H1 (cell line): ENCODE data around the gene RTL9. TPM values are rescaled to one million over a fixed set of nuclear protein-coding genes. Genes with fewer than 3 reads are reported as not detected.

Source experiments
- CHD7 ChIP-seq: fragments of 300-600 bp; sonication (generic); IDR thresholded peaks from 2 replicates; pipeline ENCODE4 v1.7.1; 2012; ENCODE audit warnings: low read length, moderate library complexity, mild to moderate bottlenecking, inconsistent platforms; ENCODE audit not compliant: insufficient replicate concordance
- NANOG ChIP-seq: IDR thresholded peaks from 2 replicates; pipeline ENCODE4 v1.6.1; 2011; ENCODE audit warnings: low read length, low read depth, mild to moderate bottlenecking, inconsistent platforms; ENCODE audit not compliant: insufficient read depth, poor library complexity, severe bottlenecking
- POLR2A ChIP-seq, 2 experiments: IDR thresholded peaks; 1 replicate in 1 of 2; 2 replicates in 1 of 2; pipeline ENCODE4 v1.6.1; 2011; ENCODE audit warnings: low read depth in 2 of 2, low read length in 2 of 2, mild to moderate bottlenecking in 2 of 2; ENCODE audit errors: control extremely low read depth in 1 of 2
- POLR2AphosphoS5 ChIP-seq: IDR thresholded peaks from 2 replicates; pipeline ENCODE4 v1.6.1; 2011; ENCODE audit warnings: low read depth, low read length
- POU5F1 ChIP-seq: IDR thresholded peaks from 2 replicates; pipeline ENCODE4 v1.6.1; 2011; ENCODE audit warnings: low read depth, mild to moderate bottlenecking, low read length, moderate library complexity
- RXRA ChIP-seq: IDR thresholded peaks from 2 replicates; pipeline ENCODE4 v1.6.1; 2011; ENCODE audit warnings: low read depth, mild to moderate bottlenecking, low read length, moderate library complexity; ENCODE audit not compliant: insufficient read depth
- TAF7 ChIP-seq: optimal IDR thresholded peaks from 2 replicates; pipeline ENCODE3; 2011; ENCODE audit warnings: low read depth, mild to moderate bottlenecking, inconsistent platforms, low read length, moderate library complexity, borderline replicate concordance
- polyA plus RNA-seq, 7 experiments: library from polyadenylated mRNA; depleted of rRNA in 3 of 7; stranded (reverse) in 5 of 7; unstranded in 2 of 7; fragments of >200 nt in 5 of 7; fragments of 200-250 nt in 2 of 7; gene quantifications; 1 replicate in 5 of 7; 2 replicates in 1 of 7; 4 replicates in 1 of 7; pipeline versions ENCODE4 v1.2.1 to v1.2.3, GENCODE V29; 2011 to 2013; ENCODE audit warnings: missing spikeins in 2 of 7, mixed read lengths in 2 of 7
- total RNA-seq: library from RNA; stranded (reverse); fragmentation: NEBNext Ultra II Directional; extraction: Animal tissue kit (Norgen Biotek cat#: 25700); gene quantifications from 2 replicates; pipeline ENCODE4 v1.2.1, GENCODE V29; 2021

Gene RTL9
- total and polyA plus RNA-seq, 2 of the 8 experiments (the other 6 are each of a cell fraction or from before 2014, with no cell fraction given): 0.09 to 0.20 TPM

- TF ChIP-seq CHD7 (no peak), NANOG (no peak), POLR2A (IDR thresholded peaks at IDR 0.05; ENCODE audit: control extremely low read depth in 1 of 2, low read depth in 2 of 2, low read length in 2 of 2) (no peak), RXRA (no peak), POU5F1 (no peak), TAF7 (no peak), POLR2AphosphoS5 (no peak)
- TF ChIP-seq, all 59 proteins: peak for 0
Measured at GRCh38 chrX:110318664-110318968, 40.0 kb upstream of the RTL9 start (continued).
